Nephron progenitor cell (in vitro differentiated cells): ENCODE results near the gene DNAH9.

ENCODE experiments used
- DNase-seq: peaks from one replicate; pipeline ENCODE4 v3.0.0; 2021
- H3K27ac Mint-ChIP-seq: 2 replicates; pipeline ENCODE4 v1.8.0; 2021; ENCODE audit warnings: mild to moderate bottlenecking, moderate library complexity, mixed read lengths
- H3K27me3 Mint-ChIP-seq: 2 replicates; pipeline ENCODE4 v1.8.0; 2021; ENCODE audit warnings: mild to moderate bottlenecking, low read depth, mixed read lengths; ENCODE audit not compliant: poor library complexity
- H3K36me3 Mint-ChIP-seq: 2 replicates; pipeline ENCODE4 v1.8.0; 2021; ENCODE audit warnings: low read depth, mixed read lengths
- H3K4me1 Mint-ChIP-seq: 2 replicates; pipeline ENCODE4 v1.8.0; 2021; ENCODE audit warnings: mixed read lengths
- H3K4me3 Mint-ChIP-seq: 2 replicates; pipeline ENCODE4 v1.8.0; 2021; ENCODE audit warnings: mild to moderate bottlenecking, moderate library complexity, mixed read lengths
- H3K9me3 Mint-ChIP-seq: 2 replicates; pipeline ENCODE4 v1.8.0; 2021; ENCODE audit warnings: mild to moderate bottlenecking, moderate library complexity, mixed read lengths
- TF ChIP-seq, protein P1 (sequence below): fragments of 200-600 bp; sonication (generic); IDR thresholded peaks from 2 replicates; pipeline ENCODE4 v1.5.0; 2021; ENCODE audit warnings: antibody characterized with exemption

The DNAH9 gene

DNA sequence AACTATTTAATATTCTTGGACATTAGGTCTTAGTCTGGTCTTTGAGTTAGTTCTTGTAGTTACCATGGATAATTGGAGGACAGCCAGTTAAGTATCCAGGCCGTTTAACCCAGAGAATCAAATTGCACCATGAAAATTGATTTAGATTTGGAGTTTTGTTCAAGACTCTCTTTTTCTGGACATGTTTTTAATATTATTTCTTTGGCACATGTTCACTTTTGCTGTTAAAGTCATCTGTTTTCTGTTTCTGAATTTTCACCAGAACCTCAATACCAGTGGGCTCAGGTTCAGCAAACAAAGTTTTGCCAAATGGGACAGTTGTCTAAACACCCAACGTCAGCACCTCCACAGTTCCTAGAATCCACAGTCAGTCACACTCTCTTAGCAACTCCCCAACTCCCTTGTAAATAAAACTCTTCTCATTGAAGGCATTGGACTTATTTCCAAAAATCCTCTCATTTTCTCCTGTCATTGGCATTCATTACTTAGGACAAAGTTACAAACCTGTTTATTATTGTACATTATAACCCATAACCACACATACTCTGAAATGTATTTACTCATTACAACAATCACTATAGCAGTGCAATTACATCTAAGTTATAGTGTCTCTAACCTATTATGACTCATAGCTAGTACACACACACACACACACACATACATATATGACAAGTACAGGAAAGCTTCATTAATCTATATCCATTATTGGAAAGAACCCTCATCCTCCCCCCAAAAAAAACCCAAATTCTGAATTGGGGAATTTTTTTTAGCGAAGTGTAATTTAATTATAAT is 33.5 kb upstream of the DNAH9 start:
- Mint-ChIP-seq H3K27ac (no peak overlapping the region), H3K9me3 (no peaks in the 10 kb centered on the region), H3K36me3 (no peaks in the 10 kb centered on the region), H3K4me1 (peaks cover 13% of the 10 kb centered on the region), H3K4me3 (no peak overlapping the region), H3K27me3 (peaks cover 2% of the 10 kb centered on the region)
- TF ChIP-seq, protein P1, sequence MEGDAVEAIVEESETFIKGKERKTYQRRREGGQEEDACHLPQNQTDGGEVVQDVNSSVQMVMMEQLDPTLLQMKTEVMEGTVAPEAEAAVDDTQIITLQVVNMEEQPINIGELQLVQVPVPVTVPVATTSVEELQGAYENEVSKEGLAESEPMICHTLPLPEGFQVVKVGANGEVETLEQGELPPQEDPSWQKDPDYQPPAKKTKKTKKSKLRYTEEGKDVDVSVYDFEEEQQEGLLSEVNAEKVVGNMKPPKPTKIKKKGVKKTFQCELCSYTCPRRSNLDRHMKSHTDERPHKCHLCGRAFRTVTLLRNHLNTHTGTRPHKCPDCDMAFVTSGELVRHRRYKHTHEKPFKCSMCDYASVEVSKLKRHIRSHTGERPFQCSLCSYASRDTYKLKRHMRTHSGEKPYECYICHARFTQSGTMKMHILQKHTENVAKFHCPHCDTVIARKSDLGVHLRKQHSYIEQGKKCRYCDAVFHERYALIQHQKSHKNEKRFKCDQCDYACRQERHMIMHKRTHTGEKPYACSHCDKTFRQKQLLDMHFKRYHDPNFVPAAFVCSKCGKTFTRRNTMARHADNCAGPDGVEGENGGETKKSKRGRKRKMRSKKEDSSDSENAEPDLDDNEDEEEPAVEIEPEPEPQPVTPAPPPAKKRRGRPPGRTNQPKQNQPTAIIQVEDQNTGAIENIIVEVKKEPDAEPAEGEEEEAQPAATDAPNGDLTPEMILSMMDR, result no peak
- DNase-seq, result no peak

DNA sequence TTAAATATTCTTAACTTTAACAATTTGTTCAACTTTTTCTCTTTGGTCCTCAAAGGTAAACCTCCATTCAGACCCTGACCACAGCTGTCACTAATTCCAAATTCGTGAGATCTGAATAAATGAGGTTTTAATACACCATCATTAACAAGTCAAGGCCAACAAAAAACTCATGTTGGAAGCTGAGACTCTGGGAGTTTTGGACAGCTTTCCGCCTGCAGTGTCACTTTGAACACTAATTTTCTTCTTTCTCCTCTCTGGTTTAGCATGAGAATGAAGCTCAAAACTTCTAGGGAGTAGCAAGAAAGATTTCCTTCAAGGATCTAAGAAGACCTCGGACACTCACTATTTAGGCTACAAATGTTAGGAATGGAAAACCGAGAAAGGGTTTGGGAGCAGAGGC is 32.7 kb upstream of the DNAH9 start:
- Mint-ChIP-seq H3K27ac (no peak overlapping the region), H3K27me3 (peaks cover 2% of the 10 kb centered on the region), H3K4me3 (no peak overlapping the region), H3K36me3 (no peaks in the 10 kb centered on the region), H3K4me1 (peaks cover 13% of the 10 kb centered on the region), H3K9me3 (no peaks in the 10 kb centered on the region)
- no peak for DNase-seq
- TF ChIP-seq, protein P1, result no peak

DNA sequence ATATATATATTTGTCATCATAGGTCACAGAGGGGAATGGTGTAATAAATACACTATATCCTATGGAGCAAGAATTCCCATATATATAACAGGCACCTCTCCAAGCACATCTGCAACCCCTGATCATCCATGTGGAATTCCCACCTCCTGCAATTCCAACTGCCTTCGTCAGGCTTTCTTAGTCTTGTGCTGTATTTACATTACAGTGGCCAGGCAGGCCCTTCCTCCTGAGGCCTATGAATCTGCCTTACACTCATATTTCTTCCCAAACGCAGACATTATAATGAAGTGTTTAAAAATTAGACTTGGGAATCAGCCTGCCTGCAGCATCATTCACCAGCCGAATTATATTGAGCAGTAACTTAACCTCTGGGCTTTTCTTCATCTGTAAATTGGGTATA is 19.3 kb upstream of the DNAH9 start:
- H3K27me3 Mint-ChIP-seq, result peaks cover 11% of the 10 kb centered on the region
- H3K4me3 Mint-ChIP-seq, result no peak overlapping the region
- H3K4me1 Mint-ChIP-seq, result peaks cover 6% of the 10 kb centered on the region
- no peak for DNase-seq
- H3K36me3 Mint-ChIP-seq, result no peaks in the 10 kb centered on the region
- TF ChIP-seq, protein P1, result no peak
- H3K27ac Mint-ChIP-seq, result no peak overlapping the region
- H3K9me3 Mint-ChIP-seq, result no peaks in the 10 kb centered on the region

DNA sequence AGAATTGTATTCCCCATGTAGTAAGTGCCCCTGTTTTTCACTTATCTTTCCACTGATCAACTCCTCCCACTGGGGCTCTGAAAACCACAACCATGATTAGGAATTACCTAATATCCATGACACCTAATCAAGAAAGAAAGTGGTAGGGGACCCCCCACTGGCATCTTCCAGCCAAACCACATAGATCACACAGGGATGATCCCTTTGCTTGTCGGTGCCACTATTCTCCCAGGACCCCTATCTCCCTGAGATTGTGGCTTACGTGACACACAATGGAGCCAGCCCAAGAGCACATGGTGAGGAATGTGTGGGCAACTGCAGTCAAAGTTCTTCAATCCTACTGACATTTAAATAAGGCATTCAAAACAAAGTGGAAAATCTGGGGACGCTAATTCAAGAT is 17.6 kb upstream of the DNAH9 start:
- H3K4me1 Mint-ChIP-seq, result peaks cover 22% of the 10 kb centered on the region
- H3K36me3 Mint-ChIP-seq, result no peaks in the 10 kb centered on the region
- H3K9me3 Mint-ChIP-seq, result no peaks in the 10 kb centered on the region
- TF ChIP-seq, protein P1, result no peak
- peaks cover 11% of the 10 kb centered on the region for H3K27me3 Mint-ChIP-seq
- no peak overlapping the region for H3K27ac Mint-ChIP-seq
- no peak overlapping the region for H3K4me3 Mint-ChIP-seq
- DNase-seq, result no peak

DNA sequence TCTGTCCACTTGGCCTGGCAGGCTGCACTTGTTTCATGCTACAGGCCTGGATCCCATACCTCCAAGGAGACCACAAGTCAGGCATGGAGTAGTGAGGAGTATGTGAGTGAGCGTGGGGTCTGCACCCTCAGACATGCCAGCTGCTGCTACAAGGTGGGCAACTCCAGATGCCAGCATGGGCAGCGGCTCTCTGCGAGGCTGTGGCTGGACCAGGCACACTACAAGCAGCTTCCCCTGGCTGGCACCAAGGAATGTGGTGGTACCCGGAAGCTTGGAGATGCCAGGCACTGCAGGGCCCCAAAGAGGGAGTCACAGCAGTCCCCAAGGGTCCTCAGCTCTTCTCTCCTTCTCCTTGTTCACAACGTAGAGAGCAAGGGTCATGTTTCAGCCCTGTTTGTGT is 16.1 kb upstream of the DNAH9 start:
- H3K27me3 Mint-ChIP-seq, result peaks cover 11% of the 10 kb centered on the region
- peaks cover 32% of the 10 kb centered on the region for H3K4me1 Mint-ChIP-seq
- H3K9me3 Mint-ChIP-seq, result no peaks in the 10 kb centered on the region
- TF ChIP-seq, protein P1, result no peak
- no peaks in the 10 kb centered on the region for H3K36me3 Mint-ChIP-seq
- DNase-seq, result no peak
- H3K27ac Mint-ChIP-seq, result no peak overlapping the region
- H3K4me3 Mint-ChIP-seq, result no peak overlapping the region
